ENCODE data around the gene NDUFS8. TPM values are rescaled to one million over a fixed set of nuclear protein-coding genes. Genes with fewer than 3 reads are reported as not detected.

Gene NDUFS8
- total and polyA plus RNA-seq, 10 of the 15 experiments (the other 5 are each of a cell fraction or from before 2014, with no cell fraction given), result 17.6 to 308 (median 120) TPM

GRCh38 chr11:68006606-68007166 is 23.8 kb upstream of the NDUFS8 start:
- SMC1A ChIA-PET (ENCODE audit: uncharacterized antibody, unreplicated experiment), result no interaction called here
- intact Hi-C loops (cut with micrococcal nuclease; ENCODE audit: unreplicated experiment) (loop anchor here (10.0 kb wide), 1 partner anchor 118 kb away; the partner anchor contains the start of gene CHKA), in situ Hi-C loops (cut with MboI) (loop anchor here (5.0 kb wide), 1 partner anchor 201 kb away; no protein-coding TSS in a partner anchor)
- no TSS peak for BruUV-seq (replicated peaks)
- H3K4me3 ChIP-seq, result no peak overlapping the region
- 95% methylated on average over 7 of the region's 7 CpGs for WGBS (ENCODE audit: insufficient coverage, insufficient replicate concordance, low lambda C conversion rate, missing lambda C conversion rate)
- H3K4me1 ChIP-seq (ENCODE audit: control insufficient read depth, insufficient read depth, low read length), result peaks cover 35% of the 10 kb centered on the region
- TF ChIP-seq HDGF (IDR thresholded peaks at IDR 0.05), result no peak
- no peaks in the 10 kb centered on the region for H4K20me1 ChIP-seq (ENCODE audit: control insufficient read depth, insufficient read depth)
- POLR2A ChIA-PET, result no interaction called here
- DNase-seq (ENCODE audit: low read depth, low spot score) (no peak), ATAC-seq (no peak), FAIRE-seq (no peak)
- no peak overlapping the region for H3K9ac ChIP-seq (ENCODE audit: control insufficient read depth, insufficient read depth, low read length)
- H3K79me2 ChIP-seq (ENCODE audit: control insufficient read depth, insufficient read depth, low read length), result peaks cover 13% of the 10 kb centered on the region
- CTCF ChIA-PET, result no interaction called here
- no peak overlapping the region for H3K27ac ChIP-seq (ENCODE audit: control insufficient read depth, insufficient read depth)
- H3K36me3 ChIP-seq (ENCODE audit: control insufficient read depth in 2 of 2, insufficient read depth in 2 of 2, low read length in 1 of 2), result no peaks in the 10 kb centered on the region
- no peaks in the 10 kb centered on the region for H3K27me3 ChIP-seq (replicated peaks in 1 of 2; ENCODE audit: control insufficient read depth in 2 of 2, insufficient read depth in 2 of 2, low read length in 1 of 2)
- no peak overlapping the region for H2AFZ ChIP-seq (ENCODE audit: control insufficient read depth, low read depth, low read length)
- RAD21 ChIA-PET (ENCODE audit: unreplicated experiment), result interaction anchor here (0.7 kb wide), 1 partner anchor 653 kb away, joined by 3 read pairs; the partner anchor contains the start of gene POLD4
- H3K9me3 ChIP-seq (replicated peaks; ENCODE audit: control insufficient read depth, insufficient read depth, low read length), result no peaks in the 10 kb centered on the region
- H3K4me2 ChIP-seq (ENCODE audit: control insufficient read depth, insufficient read depth), result no peak overlapping the region

GRCh38 chr11:68007498-68008380 is 22.7 kb upstream of the NDUFS8 start:
- intact Hi-C loops (cut with micrococcal nuclease; ENCODE audit: unreplicated experiment), result loop anchor here (10.0 kb wide), 1 partner anchor 117 kb away; the partner anchor contains the start of gene CHKA
- peaks cover 4% of the 10 kb centered on the region for H3K79me2 ChIP-seq (ENCODE audit: control insufficient read depth, insufficient read depth, low read length)
- no peak overlapping the region for H3K9ac ChIP-seq (ENCODE audit: control insufficient read depth, insufficient read depth, low read length)
- ChIA-PET SMC1A (ENCODE audit: uncharacterized antibody, unreplicated experiment) (interaction anchor here (1.8 kb wide), 1 partner anchor 204 kb away, joined by 6 read pairs; no protein-coding TSS in a partner anchor), POLR2A (no interaction called here), CTCF (interaction anchor here (1.1 to 4.6 kb wide), 4 partner anchors 14 to 203 kb away, joined by 3 to 57 read pairs (median 14); no protein-coding TSS in a partner anchor), RAD21 (ENCODE audit: unreplicated experiment) (no interaction called here)
- in situ Hi-C loops (cut with MboI), result loop anchor here (5.0 kb wide), 1 partner anchor 200 kb away; no protein-coding TSS in a partner anchor
- no peak for DNase-seq (ENCODE audit: low read depth, low spot score)
- no peaks in the 10 kb centered on the region for H3K36me3 ChIP-seq (ENCODE audit: control insufficient read depth in 2 of 2, insufficient read depth in 2 of 2, low read length in 1 of 2)
- ATAC-seq, result no peak
- 70% methylated on average over 16 of the region's 16 CpGs for WGBS (ENCODE audit: insufficient coverage, insufficient replicate concordance, low lambda C conversion rate, missing lambda C conversion rate)
- no peaks in the 10 kb centered on the region for H3K27me3 ChIP-seq (replicated peaks in 1 of 2; ENCODE audit: control insufficient read depth in 2 of 2, insufficient read depth in 2 of 2, low read length in 1 of 2)
- H3K4me1 ChIP-seq (ENCODE audit: control insufficient read depth, insufficient read depth, low read length), result peaks cover 27% of the 10 kb centered on the region
- no peak overlapping the region for H3K27ac ChIP-seq (ENCODE audit: control insufficient read depth, insufficient read depth)
- no peak overlapping the region for H2AFZ ChIP-seq (ENCODE audit: control insufficient read depth, low read depth, low read length)
- H4K20me1 ChIP-seq (ENCODE audit: control insufficient read depth, insufficient read depth), result no peaks in the 10 kb centered on the region
- no TSS peak for BruUV-seq (replicated peaks)
- no peak overlapping the region for H3K4me3 ChIP-seq
- FAIRE-seq, result no peak
- no peak overlapping the region for H3K4me2 ChIP-seq (ENCODE audit: control insufficient read depth, insufficient read depth)
- H3K9me3 ChIP-seq (replicated peaks; ENCODE audit: control insufficient read depth, insufficient read depth, low read length), result no peaks in the 10 kb centered on the region
- TF ChIP-seq CBX3 (IDR thresholded peaks at IDR 0.05; ENCODE audit: borderline replicate concordance, low read depth) (no peak), IRF3 (IDR thresholded peaks at IDR 0.05) (no peak), SMAD1 (IDR thresholded peaks at IDR 0.05; ENCODE audit: low read depth, partially characterized antibody) (no peak), RELA (IDR thresholded peaks at IDR 0.05; ENCODE audit: borderline replicate concordance, partially characterized antibody) (no peak), PBX3 (IDR thresholded peaks at IDR 0.05; ENCODE audit: insufficient replicate concordance, low read depth, low read length) (no peak), NFXL1 (IDR thresholded peaks at IDR 0.05; ENCODE audit: borderline replicate concordance) (no peak), E2F8 (IDR thresholded peaks at IDR 0.05; ENCODE audit: low read depth, partially characterized antibody) (no peak), RAD51 (IDR thresholded peaks at IDR 0.05) (no peak)

All from GM12878 (cell line).